Measurements from ENCODE around the gene METAP1D. TPM values are rescaled to one million over a fixed set of nuclear protein-coding genes. Genes with fewer than 3 reads are reported as not detected.

METAP1D gene
- total RNA-seq, 3 donors from 2014 or later, result 6.2 to 12.5 (median 7.8) TPM

- no peak for DNase-seq (ENCODE audit: low spot score in 2 of 2)
- intact Hi-C loops (cut with DNase I; ENCODE audit: low total_unique reads), result no loop called here
Measured at GRCh38 chr2:172079416-172079815, 79.7 kb downstream of the METAP1D start.

DNA sequence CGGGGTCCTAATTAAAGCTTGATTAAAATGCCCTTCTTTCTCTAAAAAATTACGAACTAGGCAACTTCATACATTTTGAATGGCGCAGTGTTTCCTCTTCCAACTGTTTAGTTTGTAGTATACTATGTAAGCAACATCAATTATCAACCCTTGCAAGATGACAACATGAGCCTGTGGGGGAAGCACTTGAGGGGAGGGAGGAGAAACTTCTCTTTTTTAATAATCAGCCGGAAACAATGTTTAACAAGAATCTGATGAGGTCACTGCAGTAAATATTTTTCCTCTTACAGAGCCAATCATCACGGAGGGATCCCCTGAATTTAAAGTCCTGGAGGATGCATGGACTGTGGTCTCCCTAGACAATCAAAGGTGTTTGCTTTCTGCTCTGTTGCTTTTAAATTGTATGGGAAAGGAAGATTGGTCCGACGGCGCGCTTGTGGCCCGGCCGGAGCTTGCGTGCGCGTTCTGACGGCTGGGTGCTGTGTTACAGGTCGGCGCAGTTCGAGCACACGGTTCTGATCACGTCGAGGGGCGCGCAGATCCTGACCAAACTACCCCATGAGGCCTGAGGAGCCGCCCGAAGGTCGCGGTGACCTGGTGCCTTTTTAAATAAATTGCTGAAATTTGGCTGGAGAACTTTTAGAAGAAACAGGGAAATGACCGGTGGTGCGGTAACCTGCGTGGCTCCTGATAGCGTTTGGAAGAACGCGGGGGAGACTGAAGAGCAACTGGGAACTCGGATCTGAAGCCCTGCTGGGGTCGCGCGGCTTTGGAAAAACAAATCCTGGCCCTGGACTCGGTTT, 80.3 kb downstream of the METAP1D start:
- no peak for TF ChIP-seq POLR2AphosphoS5 (IDR thresholded peaks at IDR 0.05)
- TF ChIP-seq POLR2A (IDR thresholded peaks at IDR 0.05), result no peak
- TF ChIP-seq, protein P1, sequence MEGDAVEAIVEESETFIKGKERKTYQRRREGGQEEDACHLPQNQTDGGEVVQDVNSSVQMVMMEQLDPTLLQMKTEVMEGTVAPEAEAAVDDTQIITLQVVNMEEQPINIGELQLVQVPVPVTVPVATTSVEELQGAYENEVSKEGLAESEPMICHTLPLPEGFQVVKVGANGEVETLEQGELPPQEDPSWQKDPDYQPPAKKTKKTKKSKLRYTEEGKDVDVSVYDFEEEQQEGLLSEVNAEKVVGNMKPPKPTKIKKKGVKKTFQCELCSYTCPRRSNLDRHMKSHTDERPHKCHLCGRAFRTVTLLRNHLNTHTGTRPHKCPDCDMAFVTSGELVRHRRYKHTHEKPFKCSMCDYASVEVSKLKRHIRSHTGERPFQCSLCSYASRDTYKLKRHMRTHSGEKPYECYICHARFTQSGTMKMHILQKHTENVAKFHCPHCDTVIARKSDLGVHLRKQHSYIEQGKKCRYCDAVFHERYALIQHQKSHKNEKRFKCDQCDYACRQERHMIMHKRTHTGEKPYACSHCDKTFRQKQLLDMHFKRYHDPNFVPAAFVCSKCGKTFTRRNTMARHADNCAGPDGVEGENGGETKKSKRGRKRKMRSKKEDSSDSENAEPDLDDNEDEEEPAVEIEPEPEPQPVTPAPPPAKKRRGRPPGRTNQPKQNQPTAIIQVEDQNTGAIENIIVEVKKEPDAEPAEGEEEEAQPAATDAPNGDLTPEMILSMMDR (IDR thresholded peaks at IDR 0.05), result no peak
- H3K9me3 ChIP-seq, result peaks cover 0 to 6% of the 10 kb centered on the region in 2 donors
- H3K27ac ChIP-seq, result no peak overlapping the region
- no peak for DNase-seq (ENCODE audit: low spot score in 2 of 2)
- no peaks in the 10 kb centered on the region for H3K36me3 ChIP-seq
- intact Hi-C loops (cut with DNase I; ENCODE audit: low total_unique reads), result no loop called here
- no peak overlapping the region for H3K4me3 ChIP-seq
- H3K4me1 ChIP-seq, result peaks cover 7 to 8% of the 10 kb centered on the region in 2 donors
- peaks cover 10 to 47% of the 10 kb centered on the region in 2 donors for H3K27me3 ChIP-seq

More at GRCh38 chr2:172079416-172079815, 79.7 kb downstream of the METAP1D start:
- no peak for TF ChIP-seq POLR2A (IDR thresholded peaks at IDR 0.05)
- TF ChIP-seq POLR2AphosphoS5 (IDR thresholded peaks at IDR 0.05), result no peak
- TF ChIP-seq, protein P1 (IDR thresholded peaks at IDR 0.05), result no peak
- no peaks in the 10 kb centered on the region for H3K36me3 ChIP-seq
- peaks cover 6 to 41% of the 10 kb centered on the region in 2 donors for H3K27me3 ChIP-seq
- peaks cover under 1 to 2% of the 10 kb centered on the region in 2 donors for H3K4me1 ChIP-seq
- H3K27ac ChIP-seq, result no peak overlapping the region
- no peak overlapping the region for H3K4me3 ChIP-seq
- H3K9me3 ChIP-seq, result peaks cover 0 to 6% of the 10 kb centered on the region in 2 donors

DNA sequence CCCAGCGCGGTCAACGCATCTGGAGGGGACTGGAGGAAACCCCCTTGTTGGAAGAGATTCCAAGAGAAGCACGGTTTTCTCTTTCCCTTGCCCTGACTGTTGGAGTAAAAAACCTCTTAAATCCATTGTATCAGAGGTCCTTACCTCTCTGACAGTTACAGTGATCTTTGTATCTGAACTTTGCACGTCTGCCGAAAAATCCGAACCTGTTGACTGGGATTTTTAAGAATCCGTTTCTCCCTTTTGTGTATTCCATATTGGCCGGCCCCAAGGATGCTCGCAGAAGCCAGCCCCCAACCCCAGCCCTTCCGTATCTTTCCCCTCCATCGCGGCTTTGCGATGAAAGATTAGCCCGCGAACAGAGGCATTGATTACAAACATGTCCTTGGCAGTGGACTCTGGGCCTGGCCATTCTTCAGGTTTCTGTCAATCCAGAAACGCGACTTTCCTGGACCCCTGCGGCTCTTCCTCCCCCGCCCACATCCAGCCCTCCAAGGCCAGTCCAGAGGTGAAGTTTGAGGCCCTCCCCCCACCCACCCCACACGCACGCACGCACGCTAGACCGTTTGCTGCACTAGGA, 81.0 kb downstream of the METAP1D start:
- H3K9me3 ChIP-seq, result peaks cover 0 to 6% of the 10 kb centered on the region in 2 donors
- H3K4me1 ChIP-seq, result peaks cover 8 to 14% of the 10 kb centered on the region in 2 donors
- H3K4me3 ChIP-seq, result no peak overlapping the region
- DNase-seq (ENCODE audit: low spot score in 2 of 2), result no peak
- TF ChIP-seq, protein P1 (IDR thresholded peaks at IDR 0.05), result no peak
- TF ChIP-seq POLR2AphosphoS5 (IDR thresholded peaks at IDR 0.05) (no peak), POLR2A (IDR thresholded peaks at IDR 0.05) (no peak)
- H3K27me3 ChIP-seq, result peaks cover 12 to 54% of the 10 kb centered on the region in 2 donors
- no peak overlapping the region for H3K27ac ChIP-seq
- intact Hi-C loops (cut with DNase I; ENCODE audit: low total_unique reads), result no loop called here
- no peaks in the 10 kb centered on the region for H3K36me3 ChIP-seq

DNA sequence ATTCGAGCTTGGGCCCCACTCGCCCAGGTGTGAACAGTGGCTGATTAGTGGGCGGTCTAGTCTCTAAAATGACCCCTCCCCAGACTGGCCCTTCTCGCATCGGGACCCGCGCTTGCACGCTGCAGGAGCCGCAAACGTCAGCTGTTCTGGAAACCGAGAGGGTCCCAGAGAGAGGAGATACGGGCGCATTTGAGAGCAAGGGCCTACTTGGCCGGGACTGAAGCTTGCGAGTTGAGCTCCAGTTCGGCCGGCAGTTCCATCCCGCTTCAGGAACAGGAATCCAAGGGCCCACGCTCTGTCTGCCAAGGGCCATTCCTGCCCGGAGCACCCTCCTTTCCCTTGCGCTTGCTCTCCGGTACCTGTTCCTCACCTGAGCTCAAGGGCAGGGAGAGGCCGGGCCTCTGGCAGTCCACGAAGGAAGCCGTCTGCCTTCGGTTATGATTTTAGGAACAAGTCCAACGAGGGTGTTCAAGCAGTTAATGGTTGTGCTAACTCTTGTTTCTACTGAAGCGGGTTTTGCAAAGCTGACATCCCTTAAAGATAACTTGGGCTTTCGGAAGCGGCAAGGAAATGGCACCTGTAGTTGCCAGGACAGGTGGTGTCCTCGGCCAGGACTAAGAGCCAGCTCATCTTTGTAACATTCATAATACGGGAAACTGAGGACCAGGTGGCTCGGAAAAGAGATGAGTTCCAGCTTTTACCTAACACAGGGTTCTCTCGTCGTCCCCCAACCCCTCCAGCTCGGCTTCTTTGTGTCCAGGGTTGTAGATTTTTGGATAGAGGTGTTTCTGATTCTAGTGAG, 81.7 kb downstream of the METAP1D start:
- peaks cover 8 to 19% of the 10 kb centered on the region in 2 donors for H3K4me1 ChIP-seq
- H3K36me3 ChIP-seq, result no peaks in the 10 kb centered on the region
- H3K27ac ChIP-seq, result no peak overlapping the region
- H3K4me3 ChIP-seq, result no peak overlapping the region
- no peak for DNase-seq (ENCODE audit: low spot score in 2 of 2)
- TF ChIP-seq, protein P1 (IDR thresholded peaks at IDR 0.05), result no peak
- TF ChIP-seq POLR2A (IDR thresholded peaks at IDR 0.05), result no peak
- TF ChIP-seq POLR2AphosphoS5 (IDR thresholded peaks at IDR 0.05), result no peak
- H3K27me3 ChIP-seq, result peaks cover 14 to 61% of the 10 kb centered on the region in 2 donors
- intact Hi-C loops (cut with DNase I; ENCODE audit: low total_unique reads), result no loop called here
- peaks cover 0 to 6% of the 10 kb centered on the region in 2 donors for H3K9me3 ChIP-seq

Data from breast epithelium (tissue), 4 donors.